HCT116 (cell line): ENCODE results near the gene TCL1B. TPM values are rescaled to one million over a fixed set of nuclear protein-coding genes. Genes with fewer than 3 reads are reported as not detected.

Experiments
- ATAC-seq: fragments of 200-7000 bp; cut with Tn5 transposase; 2 replicates; pipeline ENCODE4 v1.9.1; 2020; ENCODE audit warnings: mild to moderate bottlenecking, moderate library complexity
- BruUV-seq: library from RNA; stranded (reverse); fragments of 400-500 nt; replicated peaks from 2 replicates; lab custom pipeline; 2021; lab: Mats Ljungman, UMichigan
- CTCF ChIA-PET: fragments of 300-600 bp; sonication (Branson Sonifier 250); formaldehyde crosslinking; loops from one replicate; lab custom pipeline; 2021; ENCODE audit warnings: antibody characterized with exemption; lab: Charles Lee
- POLR2A ChIA-PET: fragments of 300-600, 350-600 bp; sonication (Branson Sonifier 250); formaldehyde crosslinking; loops from one replicate; lab custom pipeline; 2021; ENCODE audit warnings: antibody characterized with exemption; lab: Charles Lee
- RAD21 ChIA-PET, 2 experiments: fragments of 300-600 bp; sonication (Branson Sonifier 250); formaldehyde crosslinking; loops; one replicate each; lab custom pipeline; 2023; ENCODE audit warnings: low total read pairs in 2 of 2; ENCODE audit not compliant: uncharacterized antibody in 2 of 2, unreplicated experiment in 2 of 2, low non-redundant PET in 1 of 2; lab: Charles Lee
- DNase-seq: peaks from one replicate; pipeline ENCODE4 v3.0.0-alpha.2; 2010; ENCODE audit warnings: low read depth, low spot score
- H2AFZ ChIP-seq: fragments of 200-600 bp; shearing (Covaris generic), sonication (generic); 2 replicates; pipeline ENCODE4 v1.6.1; 2017; ENCODE audit warnings: low read depth, mixed run types, mixed read lengths, antibody characterized with exemption, low read length; ENCODE audit not compliant: poor library complexity, severe bottlenecking
- H3K27ac ChIP-seq: 2 replicates; pipeline ENCODE4 v1.5.1; 2012; ENCODE audit warnings: low read depth, low read length
- H3K27me3 ChIP-seq: fragments of 200-600 bp; sonication (generic); 2 replicates; pipeline ENCODE4 v1.6.1; 2016; ENCODE audit warnings: mixed run types, low read length, mixed read lengths; ENCODE audit not compliant: insufficient read depth
- H3K36me3 ChIP-seq, 2 experiments: fragments of 200-500 bp in 1 of 2; fragments of 200-600 bp in 1 of 2; sonication (Bioruptor generic) in 1 of 2; sonication (generic) in 1 of 2; 2 replicates each; pipeline versions ENCODE4 v1.5.1 to v1.6.1; 2014 to 2016; ENCODE audit warnings: low read length in 2 of 2, inconsistent platforms in 1 of 2, mixed read lengths in 1 of 2, mixed run types in 1 of 2; ENCODE audit not compliant: insufficient read depth in 2 of 2, control insufficient read depth in 1 of 2
- H3K4me1 ChIP-seq, 2 experiments: fragments of 200-600 bp in 1 of 2; sonication (generic) in 1 of 2; 2 replicates each; pipeline versions ENCODE4 v1.5.1 to v1.6.1; 2012 to 2017; ENCODE audit warnings: low read length in 2 of 2, inconsistent platforms in 1 of 2, mild to moderate bottlenecking in 1 of 2, mixed read lengths in 1 of 2, mixed run types in 1 of 2, moderate library complexity in 1 of 2; ENCODE audit not compliant: insufficient read depth in 2 of 2, control insufficient read depth in 1 of 2
- H3K4me2 ChIP-seq: fragments of 200-600 bp; sonication (generic); 2 replicates; pipeline ENCODE4 v1.6.1; 2017; ENCODE audit warnings: mixed run types, low read length, mixed read lengths
- H3K4me3 ChIP-seq, 2 experiments: fragments of 200-600 bp in 1 of 2; sonication (generic) in 1 of 2; replicated peaks in 1 of 2; 2 replicates each; pipeline ENCODE4 v1.5.1; 2011 to 2016; ENCODE audit warnings: low read length in 2 of 2, control low read depth in 1 of 2, low read depth in 1 of 2, mild to moderate bottlenecking in 1 of 2, mixed read lengths in 1 of 2, mixed run types in 1 of 2
- H3K79me2 ChIP-seq: fragments of 200-600 bp; sonication (generic); 2 replicates; pipeline ENCODE4 v1.6.1; 2017; ENCODE audit warnings: mild to moderate bottlenecking, mixed run types, low read length, moderate library complexity, mixed read lengths; ENCODE audit not compliant: insufficient read depth
- H3K9ac ChIP-seq: fragments of 200-600 bp; sonication (generic); 2 replicates; pipeline ENCODE4 v1.6.1; 2016; ENCODE audit warnings: low read length, mixed read lengths
- H3K9me2 ChIP-seq: fragments of 200-600 bp; sonication (generic), shearing (Covaris generic); 2 replicates; pipeline ENCODE4 v1.6.1; 2017; ENCODE audit warnings: mixed run types, mild to moderate bottlenecking, moderate library complexity; ENCODE audit not compliant: insufficient read depth
- H3K9me3 ChIP-seq, 2 experiments: fragments of 200-500 bp in 1 of 2; fragments of 200-600 bp in 1 of 2; sonication (Bioruptor generic) in 1 of 2; sonication (generic) in 1 of 2; 2 replicates each; pipeline ENCODE4 v1.6.1; 2014 to 2017; ENCODE audit warnings: low read length in 2 of 2, mixed read lengths in 2 of 2, inconsistent platforms in 1 of 2, low read depth in 1 of 2, mild to moderate bottlenecking in 1 of 2, mixed run types in 1 of 2, moderate library complexity in 1 of 2; ENCODE audit not compliant: control insufficient read depth in 1 of 2, insufficient read depth in 1 of 2
- H4K20me1 ChIP-seq: fragments of 200-600 bp; sonication (generic), shearing (Covaris generic); 2 replicates; pipeline ENCODE4 v1.6.1; 2017; ENCODE audit warnings: mixed run types, mild to moderate bottlenecking, moderate library complexity; ENCODE audit not compliant: insufficient read depth
- CEBPB ChIP-seq: IDR thresholded peaks from 2 replicates; pipeline ENCODE4 v1.6.1; 2012; ENCODE audit warnings: low read depth
- EGR1 ChIP-seq: IDR thresholded peaks from 2 replicates; pipeline ENCODE4 v1.6.1; 2012; ENCODE audit warnings: low read depth
- EZH2 ChIP-seq: fragments of 200-600 bp; sonication (generic); IDR thresholded peaks from 2 replicates; pipeline ENCODE4 v1.6.1; 2017; ENCODE audit warnings: antibody characterized with exemption, mixed run types
- EZH2phosphoT487 ChIP-seq: fragments of 200-600 bp; IDR thresholded peaks from 2 replicates; pipeline ENCODE4 v1.6.1; 2018; ENCODE audit warnings: antibody characterized with exemption, borderline replicate concordance
- FOSL1 ChIP-seq: IDR thresholded peaks from 2 replicates; pipeline ENCODE4 v1.6.1; 2012; ENCODE audit warnings: low read depth
- JUND ChIP-seq: IDR thresholded peaks from 2 replicates; pipeline ENCODE4 v1.6.1; 2012
- POLR2A ChIP-seq: IDR thresholded peaks from 2 replicates; pipeline ENCODE4 v1.7.0; 2011; ENCODE audit warnings: borderline replicate concordance; ENCODE audit not compliant: insufficient read depth, insufficient read length; ENCODE audit errors: extremely low read depth
- POLR2AphosphoS5 ChIP-seq: IDR thresholded peaks from 2 replicates; pipeline ENCODE4 v1.6.1; 2011; ENCODE audit warnings: mild to moderate bottlenecking, low read depth, low read length, moderate library complexity
- RAD21 ChIP-seq: IDR thresholded peaks from 2 replicates; pipeline ENCODE4 v1.6.1; 2012; ENCODE audit warnings: low read depth, mild to moderate bottlenecking
- SIN3A ChIP-seq: IDR thresholded peaks from 2 replicates; pipeline ENCODE4 v1.6.1; 2012; ENCODE audit warnings: low read depth
- SP1 ChIP-seq: IDR thresholded peaks from 2 replicates; pipeline ENCODE4 v1.6.1; 2012; ENCODE audit warnings: low read depth
- SRF ChIP-seq: IDR thresholded peaks from 2 replicates; pipeline ENCODE4 v1.6.1; 2012; ENCODE audit warnings: low read depth
- TCF7L2 ChIP-seq: IDR thresholded peaks from 2 replicates; pipeline ENCODE4 v1.7.0; 2011; ENCODE audit warnings: borderline replicate concordance, inconsistent platforms; ENCODE audit not compliant: insufficient read depth, insufficient read length; ENCODE audit errors: extremely low read depth
- YY1 ChIP-seq: IDR thresholded peaks from 2 replicates; pipeline ENCODE4 v1.6.1; 2011; ENCODE audit warnings: low read length, low read depth, moderate library complexity, mild to moderate bottlenecking; ENCODE audit not compliant: insufficient replicate concordance; ENCODE audit errors: extremely low read depth
- ZFX ChIP-seq: fragments of 450-650 bp; IDR thresholded peaks from 2 replicates; pipeline ENCODE4 v1.6.1; 2017
- intact Hi-C: fragments of 100-400 bp; cut with micrococcal nuclease; formaldehyde crosslinking; loops from 2 replicates; pipeline ENCODE4 v1.10.0; 2022
- total RNA-seq: library from RNA; stranded (reverse); gene quantifications from one replicate; pipeline ENCODE4 v1.2.1, GENCODE V29; 2021; ENCODE audit not compliant: unreplicated experiment
- TF ChIP-seq, protein P1 (sequence below), 3 experiments: fragments of 200-600 bp in 1 of 3; sonication (generic) in 1 of 3; IDR thresholded peaks in 2 of 3; conservative IDR thresholded peaks in 1 of 3; 2 replicates each; pipeline ENCODE4 v1.5.1; 2012 to 2017; ENCODE audit warnings: low read depth in 2 of 3, low read length in 2 of 3, antibody characterized with exemption in 1 of 3, borderline replicate concordance in 1 of 3, control low read depth in 1 of 3, mild to moderate bottlenecking in 1 of 3, mixed read lengths in 1 of 3, mixed run types in 1 of 3, moderate library complexity in 1 of 3; ENCODE audit not compliant: insufficient read depth in 1 of 3
- TF ChIP-seq, protein P2 (sequence below): IDR thresholded peaks from 2 replicates; pipeline ENCODE4 v1.6.1; 2011; ENCODE audit warnings: mild to moderate bottlenecking, low read length, moderate library complexity; ENCODE audit not compliant: insufficient replicate concordance; ENCODE audit errors: extremely low read depth
- TF ChIP-seq, protein P3 (sequence below): IDR thresholded peaks from 2 replicates; pipeline ENCODE4 v1.6.1; 2012; ENCODE audit warnings: low read depth

TCL1B gene
- total RNA-seq, 1 experiment from 2014 or later: not detected

DNA sequence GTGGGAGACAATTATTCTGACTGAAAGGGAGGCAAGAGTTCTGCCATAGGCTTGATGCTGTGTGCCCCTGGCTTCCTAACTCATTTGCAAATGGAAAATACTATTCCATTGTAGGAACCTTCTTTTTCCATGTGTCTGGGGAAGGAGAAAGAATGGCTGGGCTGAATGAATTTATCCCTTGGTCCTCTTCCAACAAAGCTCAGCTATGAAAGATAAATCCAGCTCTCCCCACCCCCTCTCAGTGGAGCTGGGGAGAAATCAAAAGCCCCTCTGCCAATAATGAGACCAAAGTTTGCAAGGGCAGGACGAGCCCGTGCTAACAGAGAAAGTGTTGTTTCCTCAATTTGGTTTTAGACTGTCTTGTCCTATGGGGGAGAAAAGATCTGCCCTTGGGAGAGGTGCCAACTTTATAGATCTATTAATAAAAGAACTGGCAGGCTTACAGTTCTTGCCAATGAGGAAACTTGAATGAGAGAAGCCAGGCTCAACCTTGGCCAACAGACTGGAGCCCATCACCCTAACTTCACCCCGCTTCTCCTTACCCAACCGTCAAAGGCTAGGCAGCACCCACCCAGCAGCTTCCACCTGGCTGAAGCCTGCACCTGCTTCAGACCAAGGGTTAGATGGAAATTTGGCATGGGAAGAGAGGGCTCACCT lies 8.9 kb upstream of the TCL1B start:
- H3K4me1 ChIP-seq: no peaks in the 10 kb centered on the region
- H3K9ac ChIP-seq: no peak overlapping the region
- CTCF ChIA-PET: no interaction called here
- H3K4me2 ChIP-seq: no peak overlapping the region
- DNase-seq (no peak), ATAC-seq (no peak)
- H3K27me3 ChIP-seq: peaks cover 38% of the 10 kb centered on the region
- intact Hi-C loops: no loop called here
- no TSS peak for BruUV-seq
- POLR2A ChIA-PET: no interaction called here
- H3K4me3 ChIP-seq: no peak overlapping the region
- H3K79me2 ChIP-seq: no peaks in the 10 kb centered on the region
- no peaks in the 10 kb centered on the region for H3K9me3 ChIP-seq
- RAD21 ChIA-PET: no interaction called here
- H3K36me3 ChIP-seq: no peaks in the 10 kb centered on the region
- no peak overlapping the region for H2AFZ ChIP-seq
- no peak for TF ChIP-seq YY1
- TF ChIP-seq CEBPB: no peak
- TF ChIP-seq POLR2AphosphoS5: no peak
- TF ChIP-seq, protein P1, sequence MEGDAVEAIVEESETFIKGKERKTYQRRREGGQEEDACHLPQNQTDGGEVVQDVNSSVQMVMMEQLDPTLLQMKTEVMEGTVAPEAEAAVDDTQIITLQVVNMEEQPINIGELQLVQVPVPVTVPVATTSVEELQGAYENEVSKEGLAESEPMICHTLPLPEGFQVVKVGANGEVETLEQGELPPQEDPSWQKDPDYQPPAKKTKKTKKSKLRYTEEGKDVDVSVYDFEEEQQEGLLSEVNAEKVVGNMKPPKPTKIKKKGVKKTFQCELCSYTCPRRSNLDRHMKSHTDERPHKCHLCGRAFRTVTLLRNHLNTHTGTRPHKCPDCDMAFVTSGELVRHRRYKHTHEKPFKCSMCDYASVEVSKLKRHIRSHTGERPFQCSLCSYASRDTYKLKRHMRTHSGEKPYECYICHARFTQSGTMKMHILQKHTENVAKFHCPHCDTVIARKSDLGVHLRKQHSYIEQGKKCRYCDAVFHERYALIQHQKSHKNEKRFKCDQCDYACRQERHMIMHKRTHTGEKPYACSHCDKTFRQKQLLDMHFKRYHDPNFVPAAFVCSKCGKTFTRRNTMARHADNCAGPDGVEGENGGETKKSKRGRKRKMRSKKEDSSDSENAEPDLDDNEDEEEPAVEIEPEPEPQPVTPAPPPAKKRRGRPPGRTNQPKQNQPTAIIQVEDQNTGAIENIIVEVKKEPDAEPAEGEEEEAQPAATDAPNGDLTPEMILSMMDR (IDR thresholded peaks at IDR 0.05 in 2 of 3, conservative IDR thresholded peaks at IDR 0.05 in 1 of 3; ENCODE audit: borderline replicate concordance in 1 of 3, insufficient read depth in 1 of 3, low read depth in 2 of 3, low read length in 2 of 3): no peak
- no peak for TF ChIP-seq JUND
- no peak for TF ChIP-seq SRF
- TF ChIP-seq ZFX: no peak
- no peak for TF ChIP-seq POLR2A
- no peak for TF ChIP-seq SP1
- no peak for TF ChIP-seq TCF7L2
- TF ChIP-seq RAD21: no peak
- TF ChIP-seq EZH2: no peak
- no peak for TF ChIP-seq FOSL1
- TF ChIP-seq EGR1: no peak
- no peak for TF ChIP-seq EZH2phosphoT487
- TF ChIP-seq, protein P2, sequence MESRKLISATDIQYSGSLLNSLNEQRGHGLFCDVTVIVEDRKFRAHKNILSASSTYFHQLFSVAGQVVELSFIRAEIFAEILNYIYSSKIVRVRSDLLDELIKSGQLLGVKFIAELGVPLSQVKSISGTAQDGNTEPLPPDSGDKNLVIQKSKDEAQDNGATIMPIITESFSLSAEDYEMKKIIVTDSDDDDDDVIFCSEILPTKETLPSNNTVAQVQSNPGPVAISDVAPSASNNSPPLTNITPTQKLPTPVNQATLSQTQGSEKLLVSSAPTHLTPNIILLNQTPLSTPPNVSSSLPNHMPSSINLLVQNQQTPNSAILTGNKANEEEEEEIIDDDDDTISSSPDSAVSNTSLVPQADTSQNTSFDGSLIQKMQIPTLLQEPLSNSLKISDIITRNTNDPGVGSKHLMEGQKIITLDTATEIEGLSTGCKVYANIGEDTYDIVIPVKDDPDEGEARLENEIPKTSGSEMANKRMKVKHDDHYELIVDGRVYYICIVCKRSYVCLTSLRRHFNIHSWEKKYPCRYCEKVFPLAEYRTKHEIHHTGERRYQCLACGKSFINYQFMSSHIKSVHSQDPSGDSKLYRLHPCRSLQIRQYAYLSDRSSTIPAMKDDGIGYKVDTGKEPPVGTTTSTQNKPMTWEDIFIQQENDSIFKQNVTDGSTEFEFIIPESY: no peak
- TF ChIP-seq, protein P3, sequence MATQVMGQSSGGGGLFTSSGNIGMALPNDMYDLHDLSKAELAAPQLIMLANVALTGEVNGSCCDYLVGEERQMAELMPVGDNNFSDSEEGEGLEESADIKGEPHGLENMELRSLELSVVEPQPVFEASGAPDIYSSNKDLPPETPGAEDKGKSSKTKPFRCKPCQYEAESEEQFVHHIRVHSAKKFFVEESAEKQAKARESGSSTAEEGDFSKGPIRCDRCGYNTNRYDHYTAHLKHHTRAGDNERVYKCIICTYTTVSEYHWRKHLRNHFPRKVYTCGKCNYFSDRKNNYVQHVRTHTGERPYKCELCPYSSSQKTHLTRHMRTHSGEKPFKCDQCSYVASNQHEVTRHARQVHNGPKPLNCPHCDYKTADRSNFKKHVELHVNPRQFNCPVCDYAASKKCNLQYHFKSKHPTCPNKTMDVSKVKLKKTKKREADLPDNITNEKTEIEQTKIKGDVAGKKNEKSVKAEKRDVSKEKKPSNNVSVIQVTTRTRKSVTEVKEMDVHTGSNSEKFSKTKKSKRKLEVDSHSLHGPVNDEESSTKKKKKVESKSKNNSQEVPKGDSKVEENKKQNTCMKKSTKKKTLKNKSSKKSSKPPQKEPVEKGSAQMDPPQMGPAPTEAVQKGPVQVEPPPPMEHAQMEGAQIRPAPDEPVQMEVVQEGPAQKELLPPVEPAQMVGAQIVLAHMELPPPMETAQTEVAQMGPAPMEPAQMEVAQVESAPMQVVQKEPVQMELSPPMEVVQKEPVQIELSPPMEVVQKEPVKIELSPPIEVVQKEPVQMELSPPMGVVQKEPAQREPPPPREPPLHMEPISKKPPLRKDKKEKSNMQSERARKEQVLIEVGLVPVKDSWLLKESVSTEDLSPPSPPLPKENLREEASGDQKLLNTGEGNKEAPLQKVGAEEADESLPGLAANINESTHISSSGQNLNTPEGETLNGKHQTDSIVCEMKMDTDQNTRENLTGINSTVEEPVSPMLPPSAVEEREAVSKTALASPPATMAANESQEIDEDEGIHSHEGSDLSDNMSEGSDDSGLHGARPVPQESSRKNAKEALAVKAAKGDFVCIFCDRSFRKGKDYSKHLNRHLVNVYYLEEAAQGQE: no peak
- TF ChIP-seq SIN3A: no peak
- H3K9me2 ChIP-seq: no peaks in the 10 kb centered on the region
- H3K27ac ChIP-seq: no peak overlapping the region
- H4K20me1 ChIP-seq: no peaks in the 10 kb centered on the region
